Measurements from ENCODE around the gene SMPD4.
"Not testable (repeated sequence)": the region's sequence is repeated elsewhere in the genome, so short reads cannot be mapped to it uniquely, and the experiment has no call there.

SMPD4 gene

GRCh38 chr2:130158631-130159030, 22.8 kb downstream of the SMPD4 start:
- DNase-seq (ENCODE audit: low read depth): no peak

DNA sequence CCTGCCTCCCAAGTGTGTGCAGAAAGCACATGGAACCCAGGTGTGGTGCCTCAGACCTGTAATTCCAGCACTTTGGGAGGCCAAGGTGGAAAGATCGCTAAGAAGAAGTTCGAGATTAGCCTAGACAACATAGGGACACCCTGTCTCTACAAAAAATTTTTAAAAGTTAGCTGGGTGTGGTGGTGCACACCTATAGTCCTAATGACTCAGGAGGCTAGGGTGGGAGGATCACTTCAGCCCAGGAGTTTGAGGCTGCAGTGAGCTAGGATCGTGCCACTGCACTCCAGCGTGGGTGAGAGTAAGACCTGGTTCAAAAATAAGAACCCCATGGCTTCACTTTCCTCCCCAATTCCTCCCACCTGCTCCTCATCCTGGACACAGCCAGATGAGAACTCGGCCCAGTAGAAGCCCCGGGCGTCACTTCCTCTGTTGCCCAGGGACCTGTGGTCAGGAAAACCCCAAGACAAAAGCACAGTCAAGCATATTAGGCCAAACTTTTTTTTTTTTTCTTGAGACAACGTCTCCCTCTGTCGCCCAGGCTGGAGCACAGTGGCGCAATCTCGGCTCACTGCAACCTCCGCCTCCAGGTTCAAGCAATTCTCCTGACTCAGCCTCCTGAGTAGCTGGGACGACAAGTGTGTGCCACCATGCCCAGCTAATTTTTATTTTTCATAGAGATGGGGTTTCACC, 23.4 kb downstream of the SMPD4 start:
- DNase-seq (ENCODE audit: low read depth): not testable (repeated sequence)

DNA sequence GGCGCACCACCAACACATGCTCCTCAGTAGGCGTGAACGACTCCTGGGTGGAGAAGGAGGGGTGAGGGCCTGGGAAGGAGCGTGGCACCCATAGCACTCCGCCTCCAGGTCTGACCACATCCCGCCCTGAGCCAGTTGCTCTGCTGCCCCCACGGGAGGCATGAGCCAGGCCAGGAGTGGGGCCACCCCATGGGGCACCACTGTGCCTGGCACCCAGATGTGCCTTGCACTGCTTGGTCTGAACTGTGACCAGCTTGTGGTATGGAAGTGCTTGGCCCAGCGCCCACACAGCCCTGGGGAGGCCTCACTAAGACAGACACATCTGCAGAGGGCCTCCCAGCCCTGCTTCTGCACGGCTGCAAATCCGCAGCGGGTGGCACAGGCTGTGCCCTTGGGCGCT, 24.0 kb downstream of the SMPD4 start:
- not testable (repeated sequence) for DNase-seq (ENCODE audit: low read depth)

GRCh38 chr2:130156624-130157004, 24.8 kb downstream of the SMPD4 start:
- no peak for DNase-seq (ENCODE audit: low read depth)

DNA sequence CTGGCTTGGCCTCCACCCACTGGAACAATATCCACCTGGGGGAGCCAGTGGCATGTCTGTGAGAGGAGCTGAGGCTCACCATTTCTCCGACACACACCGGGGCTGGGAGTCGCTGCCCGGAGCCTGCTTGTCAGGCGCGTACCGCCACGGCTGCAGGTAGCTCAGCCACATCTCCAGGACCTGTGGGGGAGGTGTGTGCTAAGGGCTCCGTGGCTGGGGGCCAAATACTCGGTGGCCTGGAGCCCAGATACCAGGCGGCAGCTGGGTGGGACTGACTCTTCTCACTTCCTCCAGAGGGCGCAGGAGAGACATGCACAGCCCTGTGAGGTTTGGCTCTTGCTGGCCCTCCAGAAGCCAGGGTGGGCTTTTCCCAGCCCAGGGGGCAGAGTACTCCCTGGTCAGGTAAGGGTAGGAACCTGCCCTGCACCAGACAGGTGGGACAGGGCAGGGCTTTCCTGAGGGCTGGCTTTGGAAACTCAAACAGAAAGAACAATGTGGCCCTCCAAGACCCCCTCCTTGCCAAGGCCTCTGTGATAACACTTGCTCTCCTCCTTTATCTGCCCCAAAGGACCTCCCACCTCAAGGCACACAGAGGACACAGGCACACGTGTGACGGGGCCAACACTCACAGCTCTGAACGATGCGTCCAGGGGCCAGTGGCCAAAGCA, 25.3 kb downstream of the SMPD4 start:
- DNase-seq (ENCODE audit: low read depth): peak; percentile 34

- DNase-seq (ENCODE audit: low read depth): no peak
These were observed 26.3 kb downstream of the SMPD4 start for GRCh38 chr2:130154773-130155765.

GRCh38 chr2:130154423-130154770, 27.0 kb downstream of the SMPD4 start:
- DNase-seq (ENCODE audit: low read depth): not testable (repeated sequence)

DNA sequence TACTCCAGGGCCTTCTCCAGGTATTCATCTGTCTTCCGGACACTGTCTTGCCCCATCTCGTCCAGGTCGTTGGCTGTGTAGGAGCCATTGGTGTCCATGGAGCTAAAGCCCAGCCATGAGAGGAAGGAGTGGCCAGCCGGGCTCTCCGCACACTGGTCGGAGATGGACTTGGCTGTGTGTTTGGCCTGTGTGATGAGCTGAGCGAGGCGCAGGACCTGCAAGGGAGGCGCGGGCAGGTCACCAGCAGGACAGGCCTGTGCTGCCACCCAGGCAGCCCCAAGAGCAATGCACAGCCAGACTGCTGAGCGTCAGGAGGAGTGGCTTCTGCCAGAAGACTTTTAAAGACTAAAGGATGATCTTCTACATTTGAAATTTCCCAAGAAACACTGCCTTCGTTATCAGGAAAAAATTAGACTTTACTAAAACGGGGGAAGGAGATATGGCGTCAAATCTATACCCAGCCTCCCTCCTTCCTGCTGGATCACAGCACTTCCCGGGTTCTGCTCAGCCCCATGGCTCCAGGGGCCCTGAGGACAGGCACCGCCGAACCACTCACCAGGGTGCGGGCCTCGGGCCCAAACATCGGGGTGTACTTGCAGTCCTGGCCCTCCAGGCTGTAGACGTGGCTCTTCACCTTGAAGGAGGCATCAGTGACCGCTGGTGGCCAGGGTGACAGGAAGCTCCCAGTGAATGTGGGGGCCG, 27.5 kb downstream of the SMPD4 start:
- DNase-seq (ENCODE audit: low read depth): not testable (repeated sequence)

GRCh38 chr2:130152816-130153595, 28.4 kb downstream of the SMPD4 start:
- no peak for DNase-seq (ENCODE audit: low read depth)

- DNase-seq (ENCODE audit: low read depth): not testable (repeated sequence)
These were observed 29.1 kb downstream of the SMPD4 start for GRCh38 chr2:130152136-130152815.

DNA sequence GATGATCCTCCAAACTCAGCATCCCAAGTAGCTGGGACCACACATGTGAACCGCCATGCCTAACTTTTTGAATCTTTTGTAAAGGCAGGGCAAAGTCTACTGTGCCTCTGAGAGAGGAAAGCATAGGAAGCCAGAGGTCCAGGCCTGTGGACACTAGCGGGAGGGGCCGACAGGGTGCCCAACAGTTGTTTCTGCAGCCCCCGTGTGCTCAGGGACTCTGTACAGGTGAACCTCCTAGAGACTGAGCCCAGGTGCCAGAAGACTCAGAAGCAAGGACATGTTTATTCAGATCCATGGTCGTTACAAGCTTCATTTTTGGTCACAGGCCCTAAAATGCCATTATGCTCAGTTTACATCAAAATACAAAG, 30.3 kb downstream of the SMPD4 start:
- DNase-seq (ENCODE audit: low read depth): not testable (repeated sequence)

DNA sequence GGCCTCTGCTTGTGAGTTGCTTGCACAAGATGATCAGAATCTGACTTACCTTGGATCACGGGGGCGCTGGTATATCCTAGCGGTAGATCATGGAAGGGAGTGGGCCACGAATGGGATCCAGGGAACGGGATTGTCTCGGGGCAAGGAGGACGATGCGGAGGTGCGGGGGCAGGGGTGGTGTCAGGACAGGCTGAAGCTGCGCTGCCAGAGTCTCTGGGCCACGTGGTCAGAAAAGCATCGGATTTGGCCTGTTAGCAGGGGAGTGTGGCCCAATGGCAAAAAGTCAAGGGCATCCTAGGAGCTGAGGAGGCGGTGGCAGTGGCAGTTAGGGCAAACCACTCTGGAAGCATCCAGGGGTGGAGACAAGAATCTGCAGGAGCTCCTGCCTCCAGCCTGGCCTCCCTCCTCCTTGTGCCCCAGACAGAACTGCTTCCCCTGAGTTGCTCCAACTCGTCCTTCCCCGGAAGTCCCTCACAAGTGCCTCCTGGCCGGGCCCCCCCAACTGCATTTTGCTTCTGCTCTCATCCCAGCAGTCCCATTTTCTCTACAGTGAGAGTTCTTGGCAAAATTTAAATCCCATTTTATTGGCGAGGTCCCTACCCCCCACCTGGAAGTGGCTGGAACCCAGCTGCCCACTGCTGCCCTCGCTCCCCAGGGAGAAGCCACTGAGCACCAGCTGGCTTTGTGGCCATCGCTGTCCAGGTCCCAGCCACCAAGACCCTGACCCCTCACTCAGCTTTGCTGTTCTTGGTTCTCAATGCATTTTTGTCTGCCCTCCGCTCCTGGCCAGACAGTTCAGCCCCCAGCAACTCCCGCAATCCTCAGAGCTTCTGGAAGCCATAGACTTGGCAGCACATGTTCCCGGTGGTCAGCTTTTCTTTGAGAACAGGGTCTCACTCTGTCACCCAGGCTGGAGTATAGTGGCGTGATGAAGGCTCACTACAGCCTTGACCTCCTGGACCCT, 30.9 kb downstream of the SMPD4 start:
- DNase-seq (ENCODE audit: low read depth): no peak

- not testable (repeated sequence) for DNase-seq (ENCODE audit: low read depth)
These were observed 32.9 kb downstream of the SMPD4 start for GRCh38 chr2:130148515-130148914.

DNA sequence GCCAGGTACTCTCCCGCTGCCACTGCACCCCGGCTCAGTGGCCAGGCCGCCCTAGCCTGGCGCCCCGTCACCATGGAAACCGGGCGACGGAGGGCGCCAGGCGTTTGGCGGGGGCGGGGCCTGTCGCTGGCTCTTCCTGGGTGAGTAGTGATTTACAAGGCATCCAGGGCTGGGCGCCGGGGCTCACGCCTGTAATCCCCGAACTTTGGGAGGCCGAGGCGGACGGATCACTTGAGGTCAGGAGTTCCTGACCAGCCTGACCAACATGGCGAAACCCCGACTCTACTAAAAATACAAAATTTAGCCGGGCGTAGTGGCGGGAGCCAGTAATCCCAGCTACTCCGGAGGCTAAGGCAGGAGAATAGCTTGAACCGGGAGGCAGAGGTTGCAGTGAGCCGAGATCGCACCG, 36.4 kb downstream of the SMPD4 start, which contains the start of gene CCDC74B:
Gene CCDC74B, minus strand, starts transcription at position 107 of the 409 bp plus-strand sequence. CDS start 116 bp downstream, outside the sequence.
- peak; percentile 10 for DNase-seq (ENCODE audit: low read depth)

DNA sequence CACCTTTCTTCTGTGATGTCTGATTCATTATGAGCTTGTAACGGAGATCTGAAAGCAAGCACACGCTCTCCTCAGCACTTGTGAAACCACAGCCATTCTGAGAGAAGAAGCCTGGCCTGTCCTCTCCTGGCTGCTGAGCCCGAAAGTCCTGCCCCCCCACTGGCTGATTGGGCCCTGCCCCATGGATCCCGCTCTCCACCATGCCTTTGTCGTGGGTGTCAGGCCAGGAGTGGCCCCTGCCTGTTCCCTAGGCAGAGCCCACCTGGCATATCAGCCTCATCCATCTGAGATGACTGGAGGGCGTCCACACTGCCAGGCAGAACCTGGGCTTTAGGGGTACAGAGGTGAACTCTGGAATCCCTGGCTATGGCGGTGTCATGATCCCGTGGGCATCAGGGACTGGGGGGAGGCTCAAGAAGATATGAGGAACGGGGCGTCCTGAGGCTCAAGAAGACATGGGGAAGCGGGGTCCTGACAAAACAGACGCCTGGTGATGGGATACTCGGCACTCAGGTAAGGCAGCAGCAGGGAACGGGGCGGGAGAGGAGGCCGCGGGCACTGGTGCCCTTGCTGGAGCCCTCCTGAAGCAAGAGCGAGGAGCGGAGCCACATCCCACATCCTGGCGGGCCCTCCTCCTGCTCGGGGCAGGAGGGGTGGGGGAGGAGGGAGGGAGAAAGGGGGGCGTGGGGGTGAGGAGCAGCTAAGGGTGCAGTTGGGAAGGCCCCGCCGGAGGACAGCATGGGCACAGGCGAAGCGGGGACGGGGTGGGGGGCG, 37.9 kb downstream of the SMPD4 start:
- DNase-seq (ENCODE audit: low read depth): not testable (repeated sequence)

DNA sequence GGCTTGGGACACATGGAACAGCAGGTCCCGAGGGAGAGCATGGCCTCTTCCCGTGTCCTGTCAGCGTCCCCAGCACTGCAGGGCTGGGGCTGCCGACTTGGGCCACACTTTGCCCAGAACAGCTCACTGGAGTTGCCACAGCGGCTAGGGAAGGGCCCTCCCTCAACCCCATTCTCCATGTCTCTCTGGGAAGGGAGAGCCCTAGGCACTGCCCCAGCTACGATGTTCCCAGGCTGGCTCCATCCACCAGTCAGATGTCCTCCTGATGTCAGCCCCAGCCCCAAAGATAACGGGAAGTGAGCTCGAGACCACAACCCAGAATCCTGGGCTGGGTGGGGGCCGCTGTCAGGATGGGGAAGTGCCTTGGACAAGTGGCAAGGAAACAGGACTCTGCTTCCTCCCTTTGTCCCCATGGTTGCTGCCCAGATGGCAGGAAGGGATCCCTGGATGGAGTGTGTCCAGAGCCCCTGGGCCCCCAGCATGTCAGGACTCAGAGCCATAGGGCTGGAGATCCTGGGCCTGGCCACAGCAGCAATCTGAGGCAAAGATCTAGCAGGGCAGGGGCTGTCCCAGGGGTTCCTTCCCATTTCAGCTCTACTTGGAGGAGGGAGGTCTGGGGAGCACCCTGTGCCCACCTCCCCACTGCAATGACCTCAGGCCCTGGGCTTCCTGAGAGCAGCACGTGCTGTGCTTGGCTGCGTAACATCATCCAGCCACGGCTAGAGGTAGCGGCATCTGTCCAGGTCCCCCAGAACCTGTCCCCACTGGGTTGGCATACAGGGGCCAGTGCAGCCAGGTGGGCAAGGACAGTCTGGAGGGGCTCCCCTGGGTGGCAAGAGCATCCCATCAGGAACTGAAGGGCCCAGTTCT, 38.8 kb downstream of the SMPD4 start:
- DNase-seq (ENCODE audit: low read depth): not testable (repeated sequence)

GRCh38 chr2:130141645-130142370, 39.6 kb downstream of the SMPD4 start:
- DNase-seq (ENCODE audit: low read depth): not testable (repeated sequence)

All from fibroblast of the conjunctiva (primary cell).